ENCODE results near the gene PLEKHA6.
"Not testable (repeated sequence)": the region's sequence is repeated elsewhere in the genome, so short reads cannot be mapped to it uniquely, and the experiment has no call there.

PLEKHA6 gene

GRCh38 chr1:204333427-204333826 is 26.3 kb downstream of the PLEKHA6 start:
- H4K8ac ChIP-seq (ENCODE audit: low read depth, low read length): no peak overlapping the region
- no peaks in the 10 kb centered on the region for H3K27me3 ChIP-seq (ENCODE audit: insufficient read depth, low read length, poor library complexity)
- no peak overlapping the region for H2AK5ac ChIP-seq (ENCODE audit: low read length)
- no peaks in the 10 kb centered on the region for H3K36me3 ChIP-seq (ENCODE audit: control insufficient read depth, insufficient read depth, low read length)
- H3K23ac ChIP-seq (ENCODE audit: low read length): no peak overlapping the region
- H2BK15ac ChIP-seq (replicated peaks; ENCODE audit: low read depth): no peak overlapping the region
- H3K56ac ChIP-seq (ENCODE audit: low read length): no peak overlapping the region
- H3K4ac ChIP-seq (ENCODE audit: low read depth, low read length): no peak overlapping the region
- H3K4me3 ChIP-seq (ENCODE audit: low read length): no peak overlapping the region
- no peak overlapping the region for H3K9ac ChIP-seq (ENCODE audit: low read length)
- no peak overlapping the region for H3K18ac ChIP-seq (ENCODE audit: low read length)
- no CpG with 5 or more reads among the region's 2 CpGs for WGBS (ENCODE audit: extremely low coverage, insufficient coverage, low lambda C conversion rate)
- H3K4me1 ChIP-seq (ENCODE audit: control insufficient read depth, low read depth, low read length): peaks cover 7% of the 10 kb centered on the region
- H2BK120ac ChIP-seq (ENCODE audit: low read depth, low read length): no peak overlapping the region
- H4K5ac ChIP-seq (ENCODE audit: low read length): no peak overlapping the region
- H3K79me1 ChIP-seq (ENCODE audit: low read length): no peaks in the 10 kb centered on the region
- no peak for DNase-seq
- no peak overlapping the region for H3K27ac ChIP-seq (ENCODE audit: low read depth, low read length)
- no peak overlapping the region for H3K4me2 ChIP-seq (ENCODE audit: low read length)
- H2BK5ac ChIP-seq (ENCODE audit: low read length): no peak overlapping the region
- H3K79me2 ChIP-seq (ENCODE audit: control insufficient read depth, insufficient read depth, low read length): no peaks in the 10 kb centered on the region

- no peaks in the 10 kb centered on the region for H3K79me2 ChIP-seq (ENCODE audit: control insufficient read depth, insufficient read depth, low read length)
- no peak overlapping the region for H2BK15ac ChIP-seq (replicated peaks; ENCODE audit: low read depth)
- no peak overlapping the region for H3K56ac ChIP-seq (ENCODE audit: low read length)
- no peaks in the 10 kb centered on the region for H3K36me3 ChIP-seq (ENCODE audit: control insufficient read depth, insufficient read depth, low read length)
- no peak overlapping the region for H3K23ac ChIP-seq (ENCODE audit: low read length)
- H3K27ac ChIP-seq (ENCODE audit: low read depth, low read length): no peak overlapping the region
- H3K18ac ChIP-seq (ENCODE audit: low read length): no peak overlapping the region
- no peak overlapping the region for H3K4me3 ChIP-seq (ENCODE audit: low read length)
- H3K79me1 ChIP-seq (ENCODE audit: low read length): no peaks in the 10 kb centered on the region
- no peaks in the 10 kb centered on the region for H3K27me3 ChIP-seq (ENCODE audit: insufficient read depth, low read length, poor library complexity)
- no peak overlapping the region for H4K5ac ChIP-seq (ENCODE audit: low read length)
- H2AK5ac ChIP-seq (ENCODE audit: low read length): no peak overlapping the region
- DNase-seq: no peak
- no CpG with 5 or more reads among the region's 13 CpGs for WGBS (ENCODE audit: extremely low coverage, insufficient coverage, low lambda C conversion rate)
- no peak overlapping the region for H4K8ac ChIP-seq (ENCODE audit: low read depth, low read length)
- H2BK120ac ChIP-seq (ENCODE audit: low read depth, low read length): no peak overlapping the region
- no peak overlapping the region for H2BK5ac ChIP-seq (ENCODE audit: low read length)
- no peak overlapping the region for H3K4me2 ChIP-seq (ENCODE audit: low read length)
- no peak overlapping the region for H3K9ac ChIP-seq (ENCODE audit: low read length)
- H3K4me1 ChIP-seq (ENCODE audit: control insufficient read depth, low read depth, low read length): peaks cover 5% of the 10 kb centered on the region
- no peak overlapping the region for H3K4ac ChIP-seq (ENCODE audit: low read depth, low read length)
Observed at GRCh38 chr1:204331847-204332487, 27.8 kb downstream of the PLEKHA6 start.

GRCh38 chr1:204331275-204331674 is 28.5 kb downstream of the PLEKHA6 start:
- no peak overlapping the region for H3K4ac ChIP-seq (ENCODE audit: low read depth, low read length)
- peaks cover 5% of the 10 kb centered on the region for H3K4me1 ChIP-seq (ENCODE audit: control insufficient read depth, low read depth, low read length)
- H4K8ac ChIP-seq (ENCODE audit: low read depth, low read length): no peak overlapping the region
- DNase-seq: no peak
- H3K9ac ChIP-seq (ENCODE audit: low read length): no peak overlapping the region
- no peak overlapping the region for H2AK5ac ChIP-seq (ENCODE audit: low read length)
- no peak overlapping the region for H3K18ac ChIP-seq (ENCODE audit: low read length)
- H3K36me3 ChIP-seq (ENCODE audit: control insufficient read depth, insufficient read depth, low read length): no peaks in the 10 kb centered on the region
- no peak overlapping the region for H2BK120ac ChIP-seq (ENCODE audit: low read depth, low read length)
- H2BK5ac ChIP-seq (ENCODE audit: low read length): no peak overlapping the region
- no peak overlapping the region for H3K4me2 ChIP-seq (ENCODE audit: low read length)
- WGBS (ENCODE audit: extremely low coverage, insufficient coverage, low lambda C conversion rate): no CpG with 5 or more reads among the region's 3 CpGs
- H3K4me3 ChIP-seq (ENCODE audit: low read length): no peak overlapping the region
- no peak overlapping the region for H4K5ac ChIP-seq (ENCODE audit: low read length)
- no peaks in the 10 kb centered on the region for H3K79me2 ChIP-seq (ENCODE audit: control insufficient read depth, insufficient read depth, low read length)
- H3K23ac ChIP-seq (ENCODE audit: low read length): no peak overlapping the region
- H3K27ac ChIP-seq (ENCODE audit: low read depth, low read length): no peak overlapping the region
- H3K79me1 ChIP-seq (ENCODE audit: low read length): no peaks in the 10 kb centered on the region
- H3K56ac ChIP-seq (ENCODE audit: low read length): no peak overlapping the region
- no peaks in the 10 kb centered on the region for H3K27me3 ChIP-seq (ENCODE audit: insufficient read depth, low read length, poor library complexity)
- no peak overlapping the region for H2BK15ac ChIP-seq (replicated peaks; ENCODE audit: low read depth)

- DNase-seq; H4K5ac ChIP-seq (ENCODE audit: low read length); H3K27ac ChIP-seq (ENCODE audit: low read depth, low read length); H3K23ac ChIP-seq (ENCODE audit: low read length); H2BK5ac ChIP-seq (ENCODE audit: low read length); H2BK120ac ChIP-seq (ENCODE audit: low read depth, low read length); H3K18ac ChIP-seq (ENCODE audit: low read length); H3K79me1 ChIP-seq (ENCODE audit: low read length); H3K9ac ChIP-seq (ENCODE audit: low read length); H3K4me3 ChIP-seq (ENCODE audit: low read length); H3K36me3 ChIP-seq (ENCODE audit: control insufficient read depth, insufficient read depth, low read length); H3K4ac ChIP-seq (ENCODE audit: low read depth, low read length); H3K4me1 ChIP-seq (ENCODE audit: control insufficient read depth, low read depth, low read length); H3K27me3 ChIP-seq (ENCODE audit: insufficient read depth, low read length, poor library complexity); H3K56ac ChIP-seq (ENCODE audit: low read length); H3K79me2 ChIP-seq (ENCODE audit: control insufficient read depth, insufficient read depth, low read length); H3K4me2 ChIP-seq (ENCODE audit: low read length); H2BK15ac ChIP-seq (replicated peaks; ENCODE audit: low read depth); H2AK5ac ChIP-seq (ENCODE audit: low read length); H4K8ac ChIP-seq (ENCODE audit: low read depth, low read length): not testable (repeated sequence)
- no CpG with 5 or more reads among the region's 3 CpGs for WGBS (ENCODE audit: extremely low coverage, insufficient coverage, low lambda C conversion rate)
Observed at GRCh38 chr1:204327870-204328269, 31.9 kb downstream of the PLEKHA6 start.

GRCh38 chr1:204327359-204327758 is 32.4 kb downstream of the PLEKHA6 start:
- Histone ChIP-seq H3K56ac (ENCODE audit: low read length) (no peak overlapping the region), H3K23ac (ENCODE audit: low read length) (no peak overlapping the region), H3K27ac (ENCODE audit: low read depth, low read length) (no peak overlapping the region), H3K79me2 (ENCODE audit: control insufficient read depth, insufficient read depth, low read length) (no peaks in the 10 kb centered on the region), H3K79me1 (ENCODE audit: low read length) (no peaks in the 10 kb centered on the region), H2BK120ac (ENCODE audit: low read depth, low read length) (no peak overlapping the region), H2BK5ac (ENCODE audit: low read length) (no peak overlapping the region), H3K36me3 (ENCODE audit: control insufficient read depth, insufficient read depth, low read length) (no peaks in the 10 kb centered on the region), H3K27me3 (ENCODE audit: insufficient read depth, low read length, poor library complexity) (no peaks in the 10 kb centered on the region), H4K8ac (ENCODE audit: low read depth, low read length) (no peak overlapping the region), H3K4me3 (ENCODE audit: low read length) (no peak overlapping the region), H3K4me2 (ENCODE audit: low read length) (no peak overlapping the region), H3K18ac (ENCODE audit: low read length) (no peak overlapping the region), H4K5ac (ENCODE audit: low read length) (no peak overlapping the region), H3K4ac (ENCODE audit: low read depth, low read length) (no peak overlapping the region), H3K4me1 (ENCODE audit: control insufficient read depth, low read depth, low read length) (peaks cover 9% of the 10 kb centered on the region), H3K9ac (ENCODE audit: low read length) (no peak overlapping the region), H2BK15ac (replicated peaks; ENCODE audit: low read depth) (no peak overlapping the region), H2AK5ac (ENCODE audit: low read length) (no peak overlapping the region)
- no CpG with 5 or more reads among the region's 10 CpGs for WGBS (ENCODE audit: extremely low coverage, insufficient coverage, low lambda C conversion rate)
- DNase-seq: no peak

- DNase-seq: no peak
- Histone ChIP-seq H3K36me3 (ENCODE audit: control insufficient read depth, insufficient read depth, low read length) (no peaks in the 10 kb centered on the region), H3K9ac (ENCODE audit: low read length) (no peak overlapping the region), H3K27ac (ENCODE audit: low read depth, low read length) (no peak overlapping the region), H3K27me3 (ENCODE audit: insufficient read depth, low read length, poor library complexity) (no peaks in the 10 kb centered on the region), H3K4me2 (ENCODE audit: low read length) (no peak overlapping the region), H3K4me3 (ENCODE audit: low read length) (no peak overlapping the region), H2BK5ac (ENCODE audit: low read length) (no peak overlapping the region), H2AK5ac (ENCODE audit: low read length) (no peak overlapping the region), H4K8ac (ENCODE audit: low read depth, low read length) (no peak overlapping the region), H3K23ac (ENCODE audit: low read length) (no peak overlapping the region), H3K4ac (ENCODE audit: low read depth, low read length) (no peak overlapping the region), H3K56ac (ENCODE audit: low read length) (no peak overlapping the region), H2BK120ac (ENCODE audit: low read depth, low read length) (no peak overlapping the region), H2BK15ac (replicated peaks; ENCODE audit: low read depth) (no peak overlapping the region), H3K79me2 (ENCODE audit: control insufficient read depth, insufficient read depth, low read length) (no peaks in the 10 kb centered on the region), H4K5ac (ENCODE audit: low read length) (no peak overlapping the region), H3K18ac (ENCODE audit: low read length) (no peak overlapping the region), H3K79me1 (ENCODE audit: low read length) (no peaks in the 10 kb centered on the region), H3K4me1 (ENCODE audit: control insufficient read depth, low read depth, low read length) (peaks cover 11% of the 10 kb centered on the region)
- WGBS (ENCODE audit: extremely low coverage, insufficient coverage, low lambda C conversion rate): no CpG with 5 or more reads among the region's 8 CpGs
Observed at GRCh38 chr1:204326771-204327300, 32.9 kb downstream of the PLEKHA6 start.

Measured in mesendoderm (in vitro differentiated cells).